CD14-positive monocyte (primary cell): ENCODE results near the gene SNTN. TPM values are rescaled to one million over a fixed set of nuclear protein-coding genes. Genes with fewer than 3 reads are reported as not detected.

ENCODE experiments used
- DNase-seq, 3 donors: peaks; one replicate each; pipeline ENCODE4 v3.0.0-alpha.2; 2011 to 2022
- H2AFZ ChIP-seq: 2 replicates; pipeline ENCODE4 v1.6.0; 2012; ENCODE audit warnings: mild to moderate bottlenecking, low read depth, low read length, inconsistent platforms; ENCODE audit not compliant: insufficient read depth, poor library complexity, severe bottlenecking
- H3K27ac ChIP-seq, 2 donors: 1 replicate in 1 of 2; 2 replicates in 1 of 2; pipeline ENCODE4 v1.5.1; 2012 to 2013; ENCODE audit warnings: low read length in 2 of 2, control low read depth in 1 of 2, inconsistent platforms in 1 of 2, low read depth in 1 of 2, mild to moderate bottlenecking in 1 of 2
- H3K27me3 ChIP-seq, 2 donors: one replicate each; pipeline versions ENCODE4 v1.6.0 to v1.6.1; 2011 to 2013; ENCODE audit warnings: low read length in 2 of 2; ENCODE audit not compliant: control insufficient read depth in 2 of 2, insufficient read depth in 2 of 2
- H3K36me3 ChIP-seq, 2 donors: replicated peaks in 1 of 2; 1 replicate in 1 of 2; 2 replicates in 1 of 2; pipeline versions ENCODE4 v1.5.1 to v1.6.1; 2012 to 2013; ENCODE audit warnings: low read length in 2 of 2, control low read depth in 1 of 2, inconsistent platforms in 1 of 2, mild to moderate bottlenecking in 1 of 2; ENCODE audit not compliant: insufficient read depth in 2 of 2, control insufficient read depth in 1 of 2
- H3K4me1 ChIP-seq, 2 donors: 1 replicate in 1 of 2; 2 replicates in 1 of 2; pipeline versions ENCODE4 v1.5.1 to v1.6.1; 2012 to 2013; ENCODE audit warnings: low read length in 2 of 2, control low read depth in 1 of 2, inconsistent platforms in 1 of 2, mild to moderate bottlenecking in 1 of 2, moderate library complexity in 1 of 2; ENCODE audit not compliant: insufficient read depth in 2 of 2, control insufficient read depth in 1 of 2
- H3K4me2 ChIP-seq: replicated peaks from 2 replicates; pipeline ENCODE3; 2012; ENCODE audit warnings: low read length, moderate library complexity, mild to moderate bottlenecking; ENCODE audit not compliant: poor library complexity, severe bottlenecking; ENCODE audit errors: extremely low read depth
- H3K4me3 ChIP-seq, 3 experiments: fragments of 200-600 bp in 1 of 3; sonication (generic) in 1 of 3; replicated peaks in 1 of 3; 1 replicate in 2 of 3; 2 replicates in 1 of 3; pipeline ENCODE4 v1.5.1; 2011 to 2013; ENCODE audit warnings: low read length in 3 of 3, mild to moderate bottlenecking in 3 of 3, control low read depth in 2 of 3, low read depth in 2 of 3, inconsistent platforms in 1 of 3, moderate library complexity in 1 of 3
- H3K79me2 ChIP-seq: 2 replicates; pipeline ENCODE4 v1.6.0; 2012; ENCODE audit warnings: mild to moderate bottlenecking, control low read depth, inconsistent platforms, low read length, moderate library complexity; ENCODE audit not compliant: insufficient read depth
- H3K9ac ChIP-seq: 2 replicates; pipeline ENCODE4 v1.6.0; 2017; ENCODE audit warnings: low read length, mild to moderate bottlenecking; ENCODE audit not compliant: insufficient read depth, poor library complexity, severe bottlenecking
- H3K9me3 ChIP-seq, 2 donors: replicated peaks in 1 of 2; 1 replicate in 1 of 2; 2 replicates in 1 of 2; pipeline versions ENCODE4 v1.5.1 to v1.6.1; 2012 to 2013; ENCODE audit warnings: low read length in 2 of 2, control low read depth in 1 of 2; ENCODE audit not compliant: control insufficient read depth in 1 of 2, insufficient read depth in 1 of 2
- H4K20me1 ChIP-seq: 2 replicates; pipeline ENCODE4 v1.6.0; 2012; ENCODE audit warnings: mild to moderate bottlenecking, low read length, control low read depth, moderate library complexity; ENCODE audit not compliant: insufficient read depth
- H3K27ac Mint-ChIP-seq, 7 donors: one replicate each; pipeline ENCODE4 v1.8.0; 2020; ENCODE audit warnings: mild to moderate bottlenecking in 7 of 7, mixed read lengths in 7 of 7, moderate library complexity in 6 of 7, inconsistent platforms in 2 of 7
- H3K27me3 Mint-ChIP-seq, 3 donors: one replicate each; pipeline ENCODE4 v1.8.0; 2021 to 2022; ENCODE audit warnings: low read depth in 3 of 3, mild to moderate bottlenecking in 3 of 3, mixed read lengths in 3 of 3, moderate library complexity in 3 of 3, inconsistent platforms in 1 of 3
- H3K36me3 Mint-ChIP-seq, 2 donors: one replicate each; pipeline ENCODE4 v1.8.0; 2020; ENCODE audit warnings: mixed read lengths in 2 of 2, inconsistent platforms in 1 of 2, mild to moderate bottlenecking in 1 of 2
- H3K4me1 Mint-ChIP-seq: one replicate; pipeline ENCODE4 v1.8.0; 2020; ENCODE audit warnings: mild to moderate bottlenecking, mixed read lengths
- H3K4me3 Mint-ChIP-seq, 2 donors: one replicate each; pipeline ENCODE4 v1.8.0; 2020; ENCODE audit warnings: mild to moderate bottlenecking in 2 of 2, mixed read lengths in 2 of 2, moderate library complexity in 1 of 2
- H3K9me3 Mint-ChIP-seq, 7 donors: one replicate each; pipeline ENCODE4 v1.8.0; 2020 to 2022; ENCODE audit warnings: mixed read lengths in 7 of 7, mild to moderate bottlenecking in 6 of 7, moderate library complexity in 6 of 7, inconsistent platforms in 2 of 7
- WGBS: methylation state at CpG from one replicate; pipeline ENCODE4 v1.1.5; 2013; ENCODE audit warnings: missing lambda C conversion rate; ENCODE audit not compliant: insufficient coverage; 5-methylcytosine and 5-hydroxymethylcytosine counted together
- intact Hi-C, 2 donors: fragments of 100-400 bp; cut with micrococcal nuclease; formaldehyde crosslinking; loops; one replicate each; pipeline versions ENCODE4 v1.15.0 to v1.15.1; 2023
- polyA plus RNA-seq, 3 donors: library from polyadenylated mRNA; depleted of rRNA in 1 of 3; unstranded in 2 of 3; stranded (reverse) in 1 of 3; fragments of 300-500 nt in 2 of 3; fragments of >200 nt in 1 of 3; fragmentation: Illumina TruSeq in 2 of 3; gene quantifications; 1 replicate in 2 of 3; 2 replicates in 1 of 3; pipeline ENCODE4 v1.2.3, GENCODE V29; 2012 to 2021
- TF ChIP-seq, protein P1 (sequence below): fragments of 200-600 bp; IDR thresholded peaks from one replicate; pipeline ENCODE4 v1.8.0; 2022; ENCODE audit warnings: antibody characterized with exemption, mild to moderate bottlenecking

The SNTN gene
- polyA plus RNA-seq, 3 donors = not detected

DNA sequence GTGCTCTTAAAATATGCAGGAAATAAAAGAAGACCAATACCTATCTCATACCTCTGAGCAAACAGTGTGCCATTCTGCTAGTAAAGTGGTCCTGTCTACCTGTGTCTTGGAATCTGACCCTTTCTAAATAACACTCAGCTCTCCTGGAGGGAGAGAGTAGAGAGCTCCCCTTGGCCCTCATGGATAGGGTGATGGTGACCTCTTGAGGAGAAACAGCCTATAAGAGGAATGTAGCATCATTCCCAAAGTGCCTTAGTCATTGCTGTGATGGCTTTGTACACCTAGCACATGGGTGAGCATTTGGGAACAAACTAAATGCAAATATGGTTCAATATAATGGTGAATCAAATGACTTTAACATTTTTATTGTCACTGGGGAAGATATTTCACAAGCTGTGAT, 10.0 kb downstream of the SNTN start:
- no peaks in the 10 kb centered on the region for H3K36me3 Mint-ChIP-seq
- peak overlapping the region in 1 of 7 donors; percentile 1 for H3K27ac Mint-ChIP-seq
- Histone ChIP-seq H3K36me3 (no peaks in the 10 kb centered on the region), H2AFZ (no peak overlapping the region), H3K9ac (no peak overlapping the region), H3K4me2 (no peak overlapping the region), H3K27ac (no peak overlapping the region), H3K27me3 (no peaks in the 10 kb centered on the region), H3K9me3 (no peaks in the 10 kb centered on the region), H3K4me3 (no peak overlapping the region), H4K20me1 (no peaks in the 10 kb centered on the region), H3K4me1 (no peaks in the 10 kb centered on the region), H3K79me2 (no peaks in the 10 kb centered on the region)
- intact Hi-C loops = no loop called here
- no peak for DNase-seq
- H3K9me3 Mint-ChIP-seq = peaks cover 0 to 5% (median 0%) of the 10 kb centered on the region in 7 donors
- TF ChIP-seq, protein P1, sequence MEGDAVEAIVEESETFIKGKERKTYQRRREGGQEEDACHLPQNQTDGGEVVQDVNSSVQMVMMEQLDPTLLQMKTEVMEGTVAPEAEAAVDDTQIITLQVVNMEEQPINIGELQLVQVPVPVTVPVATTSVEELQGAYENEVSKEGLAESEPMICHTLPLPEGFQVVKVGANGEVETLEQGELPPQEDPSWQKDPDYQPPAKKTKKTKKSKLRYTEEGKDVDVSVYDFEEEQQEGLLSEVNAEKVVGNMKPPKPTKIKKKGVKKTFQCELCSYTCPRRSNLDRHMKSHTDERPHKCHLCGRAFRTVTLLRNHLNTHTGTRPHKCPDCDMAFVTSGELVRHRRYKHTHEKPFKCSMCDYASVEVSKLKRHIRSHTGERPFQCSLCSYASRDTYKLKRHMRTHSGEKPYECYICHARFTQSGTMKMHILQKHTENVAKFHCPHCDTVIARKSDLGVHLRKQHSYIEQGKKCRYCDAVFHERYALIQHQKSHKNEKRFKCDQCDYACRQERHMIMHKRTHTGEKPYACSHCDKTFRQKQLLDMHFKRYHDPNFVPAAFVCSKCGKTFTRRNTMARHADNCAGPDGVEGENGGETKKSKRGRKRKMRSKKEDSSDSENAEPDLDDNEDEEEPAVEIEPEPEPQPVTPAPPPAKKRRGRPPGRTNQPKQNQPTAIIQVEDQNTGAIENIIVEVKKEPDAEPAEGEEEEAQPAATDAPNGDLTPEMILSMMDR = no peak
- peaks cover 3 to 8% (median 7%) of the 10 kb centered on the region in 3 donors for H3K27me3 Mint-ChIP-seq
- no peak overlapping the region for H3K4me3 Mint-ChIP-seq
- H3K4me1 Mint-ChIP-seq = no peaks in the 10 kb centered on the region

DNA sequence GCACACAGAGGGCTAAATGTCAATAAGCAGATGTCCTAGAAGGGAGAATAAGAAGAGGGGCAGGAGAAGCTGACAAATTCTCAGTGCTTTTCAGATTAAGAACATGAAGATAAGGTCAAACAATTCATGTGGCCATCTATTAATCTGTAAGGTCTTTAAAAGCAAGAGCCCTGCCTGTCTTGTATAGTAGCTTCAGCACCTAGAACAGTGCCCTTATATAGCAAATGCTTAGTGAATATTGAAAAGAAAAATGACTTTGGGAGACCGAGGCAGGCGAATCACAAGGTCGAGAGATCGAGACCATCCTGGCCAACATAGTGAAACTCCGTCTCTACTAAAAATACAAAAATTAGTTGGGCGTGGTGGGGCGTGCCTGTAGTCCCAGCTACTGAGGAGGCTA, 18.1 kb downstream of the SNTN start:
- Mint-ChIP-seq H3K27ac (no peak overlapping the region), H3K9me3 (peaks cover 0 to 6% (median 2%) of the 10 kb centered on the region in 7 donors), H3K36me3 (no peaks in the 10 kb centered on the region), H3K27me3 (peaks cover 0 to 4% (median 3%) of the 10 kb centered on the region in 3 donors), H3K4me1 (no peaks in the 10 kb centered on the region), H3K4me3 (no peak overlapping the region)
- Histone ChIP-seq H3K9me3 (no peaks in the 10 kb centered on the region), H4K20me1 (no peaks in the 10 kb centered on the region), H3K27me3 (no peaks in the 10 kb centered on the region), H3K4me1 (no peaks in the 10 kb centered on the region), H3K27ac (no peak overlapping the region), H2AFZ (no peak overlapping the region), H3K9ac (no peak overlapping the region), H3K79me2 (no peaks in the 10 kb centered on the region), H3K4me3 (no peak overlapping the region), H3K36me3 (no peaks in the 10 kb centered on the region), H3K4me2 (no peak overlapping the region)
- intact Hi-C loops = no loop called here
- TF ChIP-seq, protein P1 = no peak
- DNase-seq = no peak
- WGBS = 96% methylated on average over 4 of the region's 7 CpGs
